Karpas-422 (cell line): ENCODE results near the gene BMP7. TPM values are rescaled to one million over a fixed set of nuclear protein-coding genes. Genes with fewer than 3 reads are reported as not detected.

ENCODE experiments used
- DNase-seq: peaks from one replicate; pipeline ENCODE4 v3.0.0-alpha.2; 2015
- H2AFZ ChIP-seq: fragments of 200-600 bp; sonication (generic); 2 replicates; pipeline ENCODE4 v1.6.1; 2014; ENCODE audit warnings: antibody characterized with exemption, low read length, mixed read lengths
- H3K27ac ChIP-seq: fragments of 200-600 bp; sonication (generic); 2 replicates; pipeline ENCODE4 v1.5.1; 2014; ENCODE audit warnings: mild to moderate bottlenecking, low read length, moderate library complexity
- H3K27me3 ChIP-seq: fragments of 200-600 bp; sonication (generic); 2 replicates; pipeline ENCODE4 v1.6.1; 2014; ENCODE audit warnings: low read length, mixed read lengths
- H3K36me3 ChIP-seq: fragments of 200-600 bp; sonication (generic); 2 replicates; pipeline ENCODE4 v1.6.1; 2014; ENCODE audit warnings: low read length, mixed read lengths; ENCODE audit not compliant: insufficient read depth
- H3K4me1 ChIP-seq: fragments of 200-600 bp; sonication (generic); 2 replicates; pipeline ENCODE4 v1.6.1; 2014; ENCODE audit warnings: mild to moderate bottlenecking, low read length, mixed read lengths
- H3K4me2 ChIP-seq: fragments of 200-600 bp; sonication (generic); 2 replicates; pipeline ENCODE4 v1.6.1; 2014; ENCODE audit warnings: low read length, low read depth, mild to moderate bottlenecking; ENCODE audit not compliant: poor library complexity, severe bottlenecking
- H3K4me3 ChIP-seq: fragments of 200-600 bp; sonication (generic); 2 replicates; pipeline ENCODE4 v1.5.1; 2014; ENCODE audit warnings: mild to moderate bottlenecking, antibody characterized with exemption, low read length, mixed read lengths
- H3K79me2 ChIP-seq: fragments of 200-600 bp; sonication (generic); 2 replicates; pipeline ENCODE4 v1.6.1; 2014; ENCODE audit warnings: mild to moderate bottlenecking, low read length, mixed read lengths
- H3K9ac ChIP-seq: fragments of 200-600 bp; sonication (generic); 2 replicates; pipeline ENCODE4 v1.6.0; 2014; ENCODE audit warnings: low read length
- H3K9me2 ChIP-seq: fragments of 200-600 bp; sonication (generic), shearing (Covaris generic); replicated peaks from 2 replicates; pipeline ENCODE4 v1.6.0; 2014; ENCODE audit warnings: mild to moderate bottlenecking, low read length, moderate library complexity; ENCODE audit not compliant: insufficient read depth
- H3K9me3 ChIP-seq: fragments of 300-700, 200-600 bp; sonication (generic); 2 replicates; pipeline ENCODE4 v1.6.1; 2014; ENCODE audit warnings: low read length, mixed read lengths
- H4K20me1 ChIP-seq: fragments of 200-600 bp; sonication (generic); 2 replicates; pipeline ENCODE4 v1.6.1; 2014; ENCODE audit warnings: mild to moderate bottlenecking, antibody characterized with exemption, low read length, low read depth; ENCODE audit not compliant: insufficient read depth
- total RNA-seq: library from RNA; depleted of rRNA; stranded (reverse); fragments of >200 nt; shearing (Covaris generic); gene quantifications from 2 replicates; pipeline ENCODE4 v1.2.3, GENCODE V29; 2014; ENCODE audit warnings: low replicate concordance

Gene BMP7
- total RNA-seq, 1 experiment from 2014 or later, result not detected

DNA sequence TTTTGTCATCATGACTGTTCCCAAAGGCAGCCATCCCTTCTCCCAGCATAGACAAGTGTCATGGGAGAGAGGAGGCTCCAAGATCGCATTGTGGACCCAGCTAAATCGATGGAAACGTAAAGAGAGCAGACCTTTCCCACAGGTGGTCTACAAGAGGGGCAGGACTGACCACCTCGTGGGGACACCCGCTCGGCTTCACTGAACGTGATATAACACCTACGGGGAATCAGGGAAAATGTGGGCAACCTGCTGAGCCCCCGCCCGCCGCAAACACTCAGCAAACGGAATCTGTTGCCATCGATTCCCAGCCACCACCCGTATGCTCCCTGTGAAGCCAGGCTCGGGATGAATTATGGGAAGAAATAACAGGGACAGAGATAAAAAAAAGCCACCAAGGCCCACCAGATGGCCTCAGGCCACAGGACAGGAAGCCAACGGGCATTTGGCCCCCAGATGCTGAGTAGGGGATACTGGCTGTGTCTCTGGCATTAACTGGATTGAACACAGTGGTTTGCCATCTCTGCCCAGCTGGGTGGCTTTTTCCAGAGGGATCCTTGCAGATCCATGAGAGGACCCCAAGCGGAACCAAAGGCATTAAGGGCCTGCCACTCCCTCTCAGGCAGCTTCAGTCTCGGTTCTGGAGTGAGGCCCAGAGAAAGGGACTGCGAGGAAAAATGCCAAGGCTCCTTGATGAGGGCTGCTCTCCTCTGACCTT, 44.4 kb downstream of the BMP7 start:
- Histone ChIP-seq H3K27ac (no peak overlapping the region), H3K36me3 (no peaks in the 10 kb centered on the region), H3K4me3 (no peak overlapping the region), H3K27me3 (no peaks in the 10 kb centered on the region), H2AFZ (no peak overlapping the region), H3K9me2 (no peaks in the 10 kb centered on the region), H3K9ac (no peak overlapping the region), H3K9me3 (no peaks in the 10 kb centered on the region), H3K4me2 (no peak overlapping the region), H3K4me1 (peaks cover 11% of the 10 kb centered on the region), H4K20me1 (no peaks in the 10 kb centered on the region), H3K79me2 (no peaks in the 10 kb centered on the region)
- DNase-seq, result no peak

DNA sequence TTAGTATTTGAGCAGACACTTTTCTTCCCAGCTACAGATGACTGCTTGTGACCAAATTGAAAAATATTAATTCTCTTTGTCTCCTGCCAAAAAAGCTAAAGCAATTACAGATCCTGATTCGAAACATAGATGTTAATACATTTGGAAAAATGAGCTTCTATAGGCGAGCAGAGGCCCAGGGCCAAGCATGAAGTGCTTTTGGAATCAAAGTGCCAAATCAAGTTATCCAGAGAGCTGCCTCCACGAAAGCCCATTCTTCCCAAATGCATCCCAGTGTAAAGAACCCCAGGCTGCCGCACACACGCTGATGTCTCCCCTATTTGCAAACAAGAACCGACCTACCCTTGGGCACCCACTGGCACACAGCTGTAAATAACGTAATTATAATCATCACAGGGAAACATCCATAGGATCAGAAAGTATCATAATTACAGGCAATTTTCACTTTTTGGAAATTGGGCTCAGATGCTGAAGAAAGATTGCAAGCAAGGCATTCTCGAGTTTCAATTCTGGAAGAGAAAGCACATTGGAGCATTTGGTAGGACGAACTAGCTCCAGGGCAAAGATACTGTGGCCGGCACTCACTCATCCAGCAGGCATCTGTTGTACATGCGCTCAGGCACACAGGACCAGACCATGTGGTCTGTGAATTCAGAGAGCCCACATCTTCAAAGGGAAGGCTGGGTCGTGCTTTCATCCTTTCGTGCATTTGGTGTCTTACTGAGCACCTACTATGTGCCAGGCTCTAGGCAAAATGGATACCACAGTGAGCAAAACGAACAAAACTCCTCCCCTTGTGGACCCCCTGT, 45.9 kb downstream of the BMP7 start:
- no peak overlapping the region for H3K4me2 ChIP-seq
- no peak for DNase-seq
- peaks cover 17% of the 10 kb centered on the region for H3K4me1 ChIP-seq
- no peaks in the 10 kb centered on the region for H3K9me3 ChIP-seq
- no peak overlapping the region for H3K9ac ChIP-seq
- H3K9me2 ChIP-seq, result no peaks in the 10 kb centered on the region
- H4K20me1 ChIP-seq, result no peaks in the 10 kb centered on the region
- no peak overlapping the region for H3K27ac ChIP-seq
- no peak overlapping the region for H3K4me3 ChIP-seq
- H3K27me3 ChIP-seq, result no peaks in the 10 kb centered on the region
- no peaks in the 10 kb centered on the region for H3K36me3 ChIP-seq
- no peak overlapping the region for H2AFZ ChIP-seq
- no peaks in the 10 kb centered on the region for H3K79me2 ChIP-seq

DNA sequence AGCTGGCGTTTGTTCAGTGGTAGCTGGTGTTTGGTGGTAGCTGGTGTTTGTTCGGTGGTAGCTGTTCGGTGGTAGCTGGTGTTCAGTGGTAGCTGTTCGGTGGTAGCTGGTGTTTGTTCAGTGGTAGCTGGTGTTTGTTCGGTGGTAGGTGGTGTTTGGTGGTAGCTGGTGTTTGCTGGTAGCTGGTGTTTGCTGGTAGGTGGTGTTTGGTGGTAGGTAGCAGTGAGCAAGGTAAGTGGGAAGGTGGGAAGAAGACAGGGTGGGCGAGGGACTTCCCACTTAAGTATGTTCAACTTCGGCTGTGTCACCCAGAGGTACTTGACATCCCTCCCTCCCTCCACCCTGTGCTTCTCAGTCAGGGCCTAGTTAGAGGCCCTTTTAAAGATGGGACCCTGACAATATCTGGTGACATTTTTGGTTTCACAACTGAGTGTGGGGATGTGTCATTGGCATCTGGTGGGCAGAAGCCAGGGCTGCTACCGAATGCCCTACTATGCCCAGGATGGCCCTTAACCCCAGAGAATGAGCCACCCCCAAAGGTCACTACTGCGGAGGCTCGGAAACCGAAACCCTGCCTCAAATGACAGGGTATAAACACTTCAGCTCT, 47.3 kb downstream of the BMP7 start:
- Histone ChIP-seq H3K36me3 (no peaks in the 10 kb centered on the region), H3K27me3 (no peaks in the 10 kb centered on the region), H3K4me1 (peaks cover 16% of the 10 kb centered on the region), H3K9ac (no peak overlapping the region), H3K27ac (no peak overlapping the region), H3K9me2 (no peaks in the 10 kb centered on the region), H3K79me2 (no peaks in the 10 kb centered on the region), H3K9me3 (no peaks in the 10 kb centered on the region), H2AFZ (no peak overlapping the region), H4K20me1 (no peaks in the 10 kb centered on the region), H3K4me3 (no peak overlapping the region), H3K4me2 (no peak overlapping the region)
- DNase-seq, result no peak

DNA sequence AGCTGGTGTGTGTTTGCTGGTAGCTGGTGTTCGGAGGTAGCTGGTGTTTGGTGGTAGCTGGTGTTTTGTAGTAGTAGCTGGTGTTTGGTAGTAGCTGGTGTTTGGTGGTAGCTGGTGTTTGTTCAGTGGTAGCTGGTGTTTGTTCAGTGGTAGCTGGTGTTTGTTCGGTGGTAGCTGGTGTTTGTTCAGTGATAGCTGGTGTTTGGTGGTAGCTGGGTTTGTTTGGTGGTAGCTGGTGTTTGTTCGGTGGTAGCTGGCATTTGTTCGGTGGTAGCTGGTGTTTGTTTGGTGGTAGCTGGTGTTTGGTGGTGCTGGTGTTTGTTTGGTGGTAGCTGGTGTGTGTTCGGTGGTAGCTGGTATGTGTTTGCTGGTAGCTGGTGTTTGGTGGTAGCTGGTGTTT, 48.0 kb downstream of the BMP7 start:
- no peak overlapping the region for H3K9ac ChIP-seq
- no peak for DNase-seq
- H3K4me1 ChIP-seq, result peaks cover 9% of the 10 kb centered on the region
- no peaks in the 10 kb centered on the region for H3K79me2 ChIP-seq
- no peak overlapping the region for H3K4me3 ChIP-seq
- no peaks in the 10 kb centered on the region for H3K36me3 ChIP-seq
- H3K9me3 ChIP-seq, result no peaks in the 10 kb centered on the region
- no peaks in the 10 kb centered on the region for H3K27me3 ChIP-seq
- H4K20me1 ChIP-seq, result no peaks in the 10 kb centered on the region
- H3K9me2 ChIP-seq, result no peaks in the 10 kb centered on the region
- H2AFZ ChIP-seq, result no peak overlapping the region
- no peak overlapping the region for H3K4me2 ChIP-seq
- H3K27ac ChIP-seq, result no peak overlapping the region

DNA sequence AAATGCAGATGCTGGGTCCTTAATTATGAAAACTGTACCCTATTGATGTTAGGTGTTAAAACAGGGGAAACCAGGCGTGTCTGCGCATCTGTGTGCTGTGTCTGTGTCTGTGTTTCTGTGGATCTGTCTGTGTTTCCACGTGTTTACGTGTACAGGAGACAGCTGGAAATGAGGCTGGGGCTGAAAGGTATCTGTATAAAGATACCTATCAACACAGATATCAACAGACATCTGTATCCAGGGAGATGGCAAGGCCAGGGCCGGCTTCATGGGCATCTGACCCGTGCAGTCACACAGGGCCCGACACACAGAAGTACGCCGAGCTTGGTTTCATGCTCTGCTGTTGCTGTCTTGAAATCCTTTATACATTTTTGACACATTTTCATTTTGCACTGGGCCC, 48.6 kb downstream of the BMP7 start:
- no peak overlapping the region for H3K9ac ChIP-seq
- H3K36me3 ChIP-seq, result no peaks in the 10 kb centered on the region
- DNase-seq, result no peak
- no peaks in the 10 kb centered on the region for H3K79me2 ChIP-seq
- no peak overlapping the region for H3K4me3 ChIP-seq
- no peak overlapping the region for H3K27ac ChIP-seq
- no peaks in the 10 kb centered on the region for H3K9me2 ChIP-seq
- H3K4me2 ChIP-seq, result no peak overlapping the region
- peaks cover 7% of the 10 kb centered on the region; the same call in 1 of the 2 replicates for H3K4me1 ChIP-seq
- no peaks in the 10 kb centered on the region for H3K9me3 ChIP-seq
- H4K20me1 ChIP-seq, result no peaks in the 10 kb centered on the region
- H3K27me3 ChIP-seq, result no peaks in the 10 kb centered on the region
- no peak overlapping the region for H2AFZ ChIP-seq

DNA sequence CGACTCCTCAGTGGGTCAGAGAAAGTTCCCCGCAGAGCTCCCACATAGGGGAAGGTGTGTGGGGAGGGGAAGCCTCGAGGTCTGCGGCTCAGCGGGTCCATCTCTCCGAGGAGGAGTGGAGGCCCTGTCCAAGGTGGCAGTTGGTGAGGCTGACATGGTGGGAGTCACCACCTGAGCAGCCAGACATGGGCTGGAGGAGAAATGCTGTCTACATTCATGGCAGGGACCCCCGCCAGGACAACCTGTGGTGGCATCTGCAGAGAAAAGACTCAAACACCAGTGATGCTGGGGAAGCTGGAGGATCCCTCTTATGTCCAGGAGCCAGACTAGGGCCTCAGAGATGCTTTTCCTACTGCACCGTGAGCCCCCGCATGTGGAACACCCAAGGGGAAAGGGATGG, 49.8 kb downstream of the BMP7 start:
- no peak for DNase-seq
- H3K9ac ChIP-seq, result no peak overlapping the region
- H3K4me2 ChIP-seq, result no peak overlapping the region
- H3K27ac ChIP-seq, result no peak overlapping the region
- no peaks in the 10 kb centered on the region for H4K20me1 ChIP-seq
- H3K4me1 ChIP-seq, result peaks cover 7% of the 10 kb centered on the region; the same call in 1 of the 2 replicates
- no peak overlapping the region for H3K4me3 ChIP-seq
- no peak overlapping the region for H2AFZ ChIP-seq
- no peaks in the 10 kb centered on the region for H3K27me3 ChIP-seq
- no peaks in the 10 kb centered on the region for H3K9me2 ChIP-seq
- H3K79me2 ChIP-seq, result no peaks in the 10 kb centered on the region
- no peaks in the 10 kb centered on the region for H3K36me3 ChIP-seq
- H3K9me3 ChIP-seq, result no peaks in the 10 kb centered on the region

DNA sequence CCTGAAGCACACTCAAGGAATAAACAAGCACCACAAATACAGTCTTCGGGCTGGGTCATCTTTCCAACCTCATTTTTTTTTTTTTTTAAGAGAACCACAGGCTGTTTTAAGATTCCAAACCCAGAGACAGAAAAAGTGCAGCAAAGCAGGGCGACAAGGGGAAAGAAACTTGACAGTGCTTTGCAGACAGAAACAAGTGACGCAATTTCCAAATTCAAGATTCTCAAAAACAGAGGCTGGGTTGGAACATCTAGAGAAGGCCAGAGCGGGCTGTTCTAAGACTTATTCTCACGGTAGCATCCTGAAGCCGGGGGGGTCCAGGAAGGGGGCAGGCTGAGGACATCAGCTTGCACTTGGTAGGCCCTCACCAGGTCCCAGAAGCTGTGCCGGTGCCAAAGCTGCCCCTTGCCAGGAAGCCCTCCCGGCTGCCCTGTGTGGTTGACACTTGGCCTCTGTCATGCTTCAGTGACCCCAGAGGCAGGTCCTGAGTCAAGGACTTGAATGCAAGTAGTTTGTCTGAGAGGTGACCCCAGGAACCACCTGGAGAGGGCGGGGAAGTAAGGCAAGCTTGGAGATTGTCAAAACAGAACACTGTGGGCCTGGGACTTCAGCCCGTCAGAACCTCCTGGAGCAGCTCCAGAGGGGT, 50.5 kb downstream of the BMP7 start:
- H3K9me2 ChIP-seq, result no peaks in the 10 kb centered on the region
- H3K36me3 ChIP-seq, result no peaks in the 10 kb centered on the region
- H3K4me2 ChIP-seq, result no peak overlapping the region
- H3K4me1 ChIP-seq, result peaks cover 7% of the 10 kb centered on the region; the same call in 1 of the 2 replicates
- no peak overlapping the region for H3K4me3 ChIP-seq
- DNase-seq, result no peak
- no peaks in the 10 kb centered on the region for H3K27me3 ChIP-seq
- no peaks in the 10 kb centered on the region for H3K79me2 ChIP-seq
- no peaks in the 10 kb centered on the region for H4K20me1 ChIP-seq
- no peak overlapping the region for H3K9ac ChIP-seq
- no peak overlapping the region for H2AFZ ChIP-seq
- H3K27ac ChIP-seq, result no peak overlapping the region
- H3K9me3 ChIP-seq, result no peaks in the 10 kb centered on the region

DNA sequence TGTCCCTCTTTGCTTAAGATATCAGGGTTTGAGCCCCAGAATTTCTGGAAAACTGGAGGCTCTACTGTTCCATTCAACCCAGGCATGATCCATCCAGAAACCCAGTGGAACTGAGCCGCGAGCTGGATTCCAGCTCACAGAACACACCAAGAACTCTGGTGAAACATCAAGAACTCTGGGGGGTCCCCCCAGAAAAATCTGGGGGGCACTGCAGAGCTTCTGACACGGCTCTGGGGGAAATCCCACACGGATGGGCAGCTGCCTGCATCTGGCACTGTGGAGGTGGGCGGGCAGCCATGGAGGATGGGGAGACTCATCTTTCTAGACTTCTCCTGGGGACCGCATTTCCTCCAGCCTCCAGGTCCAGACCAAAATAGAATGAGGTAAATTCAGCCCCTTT, 51.0 kb downstream of the BMP7 start:
- Histone ChIP-seq H3K79me2 (no peaks in the 10 kb centered on the region), H3K36me3 (no peaks in the 10 kb centered on the region), H3K9me2 (no peaks in the 10 kb centered on the region), H2AFZ (no peak overlapping the region), H3K9me3 (no peaks in the 10 kb centered on the region), H3K4me1 (peaks cover 7% of the 10 kb centered on the region; the same call in 1 of the 2 replicates), H3K4me3 (no peak overlapping the region), H3K27ac (no peak overlapping the region), H3K4me2 (no peak overlapping the region), H4K20me1 (no peaks in the 10 kb centered on the region), H3K9ac (no peak overlapping the region), H3K27me3 (no peaks in the 10 kb centered on the region)
- DNase-seq, result no peak
